RWPE2 (cell line): ENCODE measurements around the gene STAU1.
"Not testable (repeated sequence)": the region's sequence is repeated elsewhere in the genome, so short reads cannot be mapped to it uniquely, and the experiment has no call there.

Experiments used
- ATAC-seq: fragments of 200-7000 bp; cut with Tn5 transposase; 3 replicates; pipeline ENCODE4 v1.9.1; 2021; ENCODE audit warnings: low read depth
- DNase-seq: peaks from one replicate; pipeline ENCODE4 v3.0.0-alpha.2; 2020; ENCODE audit warnings: low spot score
- H3K27ac ChIP-seq: fragments of 450-650 bp; 2 replicates; pipeline ENCODE4 v1.5.1; 2017; ENCODE audit warnings: mild to moderate bottlenecking; ENCODE audit not compliant: poor library complexity, severe bottlenecking
- H3K27me3 ChIP-seq: fragments of 250-450 bp; sonication (Bioruptor Pico); 2 replicates; pipeline ENCODE4 v1.5.1; 2021; ENCODE audit warnings: mild to moderate bottlenecking, moderate library complexity; ENCODE audit not compliant: insufficient read depth, poor library complexity, severe bottlenecking
- H3K36me3 ChIP-seq: fragments of 250-450 bp; sonication (Bioruptor Pico); 2 replicates; pipeline ENCODE4 v1.5.1; 2020; ENCODE audit warnings: low read depth, mild to moderate bottlenecking, moderate library complexity
- H3K4me1 ChIP-seq: fragments of 250-450 bp; sonication (Bioruptor Pico); 2 replicates; pipeline ENCODE4 v1.5.1; 2021; ENCODE audit warnings: mild to moderate bottlenecking, moderate library complexity; ENCODE audit not compliant: insufficient read depth, poor library complexity, severe bottlenecking
- H3K4me3 ChIP-seq: fragments of 250-450 bp; sonication (Bioruptor Pico); 2 replicates; pipeline ENCODE4 v1.5.1; 2021; ENCODE audit warnings: mild to moderate bottlenecking, moderate library complexity; ENCODE audit not compliant: severe bottlenecking
- H3K9me3 ChIP-seq: fragments of 250-450 bp; sonication (Bioruptor Pico); 2 replicates; pipeline ENCODE4 v1.5.1; 2021; ENCODE audit warnings: mild to moderate bottlenecking, moderate library complexity; ENCODE audit not compliant: severe bottlenecking
- TF ChIP-seq, protein P1 (sequence below): fragments of 450-650 bp; IDR thresholded peaks from one replicate; pipeline ENCODE4 v1.5.1; 2017; ENCODE audit warnings: mild to moderate bottlenecking, moderate library complexity; ENCODE audit not compliant: poor library complexity, severe bottlenecking

The STAU1 gene

DNA sequence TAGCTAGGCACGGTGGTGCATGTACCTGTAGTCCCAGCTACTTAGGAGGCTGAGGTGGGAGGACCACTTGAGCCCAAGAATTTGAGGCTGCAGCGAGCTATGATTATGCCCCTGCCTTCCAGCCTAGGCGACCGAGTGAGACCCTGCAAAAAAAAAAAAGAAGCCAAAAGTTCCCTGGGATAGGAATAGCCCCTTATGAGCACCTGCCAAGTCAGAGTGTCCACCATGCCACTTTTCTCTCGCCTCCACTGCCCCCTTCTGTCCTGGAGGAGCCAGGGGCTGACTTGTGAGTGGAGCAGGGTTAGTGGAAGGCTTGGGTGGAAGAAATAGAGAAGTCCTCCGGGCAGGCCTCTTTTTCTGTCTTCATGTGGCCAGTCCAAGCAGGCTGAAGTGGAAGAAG, 18.9 kb upstream of the STAU1 start:
- ATAC-seq (peak; percentile 36; the same call in 2 of the 3 replicates), DNase-seq (no peak)
- no peaks in the 10 kb centered on the region for H3K4me1 ChIP-seq
- H3K9me3 ChIP-seq: peaks cover 11% of the 10 kb centered on the region
- H3K36me3 ChIP-seq: no peaks in the 10 kb centered on the region
- TF ChIP-seq, protein P1, sequence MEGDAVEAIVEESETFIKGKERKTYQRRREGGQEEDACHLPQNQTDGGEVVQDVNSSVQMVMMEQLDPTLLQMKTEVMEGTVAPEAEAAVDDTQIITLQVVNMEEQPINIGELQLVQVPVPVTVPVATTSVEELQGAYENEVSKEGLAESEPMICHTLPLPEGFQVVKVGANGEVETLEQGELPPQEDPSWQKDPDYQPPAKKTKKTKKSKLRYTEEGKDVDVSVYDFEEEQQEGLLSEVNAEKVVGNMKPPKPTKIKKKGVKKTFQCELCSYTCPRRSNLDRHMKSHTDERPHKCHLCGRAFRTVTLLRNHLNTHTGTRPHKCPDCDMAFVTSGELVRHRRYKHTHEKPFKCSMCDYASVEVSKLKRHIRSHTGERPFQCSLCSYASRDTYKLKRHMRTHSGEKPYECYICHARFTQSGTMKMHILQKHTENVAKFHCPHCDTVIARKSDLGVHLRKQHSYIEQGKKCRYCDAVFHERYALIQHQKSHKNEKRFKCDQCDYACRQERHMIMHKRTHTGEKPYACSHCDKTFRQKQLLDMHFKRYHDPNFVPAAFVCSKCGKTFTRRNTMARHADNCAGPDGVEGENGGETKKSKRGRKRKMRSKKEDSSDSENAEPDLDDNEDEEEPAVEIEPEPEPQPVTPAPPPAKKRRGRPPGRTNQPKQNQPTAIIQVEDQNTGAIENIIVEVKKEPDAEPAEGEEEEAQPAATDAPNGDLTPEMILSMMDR: no peak
- no peaks in the 10 kb centered on the region for H3K27me3 ChIP-seq
- no peak overlapping the region for H3K27ac ChIP-seq
- no peak overlapping the region for H3K4me3 ChIP-seq

DNA sequence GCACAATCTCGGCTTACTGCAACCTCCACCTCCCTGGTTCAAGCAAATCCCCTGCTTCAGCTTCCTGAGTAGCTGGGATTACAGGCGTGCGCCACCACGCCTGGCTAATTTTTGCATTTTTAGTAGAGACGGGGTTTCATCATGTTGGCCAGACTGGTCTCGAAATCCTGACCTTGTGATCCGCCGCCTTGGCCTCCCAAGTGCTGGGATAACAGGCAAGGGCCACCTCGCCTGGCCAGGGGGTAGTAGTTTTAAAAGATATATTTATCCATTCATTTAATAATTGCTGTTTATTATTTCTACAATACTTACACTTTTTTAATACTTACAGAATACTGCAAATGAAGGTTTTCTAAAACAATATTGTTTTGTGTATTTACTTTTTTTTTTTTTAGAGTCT, 15.6 kb upstream of the STAU1 start:
- H3K4me3 ChIP-seq: no peak overlapping the region
- DNase-seq: peak; percentile 62

DNA sequence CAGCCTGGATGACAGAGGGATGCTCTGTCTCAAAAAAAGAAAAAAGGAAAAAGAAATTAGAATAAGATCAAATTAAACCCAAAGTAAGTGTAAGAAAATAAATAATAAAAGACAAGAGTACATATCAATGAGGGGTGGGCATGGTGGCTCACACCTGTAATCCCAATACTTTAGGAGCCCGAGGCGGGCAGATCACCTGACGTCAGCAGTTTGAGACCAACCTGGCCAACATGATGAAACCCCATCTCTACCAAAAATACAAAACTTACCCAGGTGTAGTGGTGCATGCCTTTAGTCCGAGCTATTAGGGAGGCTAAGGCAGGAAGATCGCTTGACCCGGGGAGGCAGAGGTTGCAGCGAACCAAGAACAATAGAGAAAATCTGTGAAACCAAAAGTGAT, 14.9 kb upstream of the STAU1 start:
- Histone ChIP-seq H3K27ac (no peak overlapping the region), H3K9me3 (peaks cover 7% of the 10 kb centered on the region), H3K4me3 (no peak overlapping the region), H3K36me3 (no peaks in the 10 kb centered on the region), H3K4me1 (no peaks in the 10 kb centered on the region), H3K27me3 (no peaks in the 10 kb centered on the region)
- peak; percentile 44 for DNase-seq
- no peak for ATAC-seq
- TF ChIP-seq, protein P1: no peak

More for the DNA sequence above, 15.6 kb upstream of the STAU1 start:
- Histone ChIP-seq H3K4me1 (no peaks in the 10 kb centered on the region), H3K27ac (no peak overlapping the region), H3K36me3 (no peaks in the 10 kb centered on the region), H3K9me3 (peaks cover 7% of the 10 kb centered on the region), H3K27me3 (no peaks in the 10 kb centered on the region)
- TF ChIP-seq, protein P1: no peak
- ATAC-seq: no peak

DNA sequence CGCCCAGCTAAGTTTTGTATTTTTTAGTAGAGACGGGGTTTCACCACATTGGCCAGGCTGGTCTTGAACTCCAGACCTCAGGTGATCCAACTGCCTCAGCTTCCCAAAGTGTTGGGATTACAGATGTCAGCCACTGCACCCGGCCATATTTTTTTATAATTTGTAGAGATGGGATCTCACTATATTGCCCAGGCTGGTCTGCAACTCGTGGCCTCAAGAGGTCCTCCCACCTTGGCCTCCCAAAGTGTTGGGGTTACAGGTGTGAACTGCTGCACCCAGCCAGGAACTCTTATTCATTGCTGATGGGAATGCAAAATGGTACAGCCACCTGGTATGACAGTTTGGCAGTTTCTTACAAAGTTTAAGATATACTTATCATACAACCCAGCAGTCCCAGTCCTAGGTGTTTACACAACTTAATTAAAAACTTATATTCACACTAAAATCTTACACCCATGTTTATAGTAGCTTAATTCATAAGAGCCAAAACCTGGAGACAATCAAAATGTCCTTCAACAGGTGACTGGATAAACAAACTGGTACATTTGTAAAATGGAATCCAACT, 11.7 kb upstream of the STAU1 start:
- H3K9me3 ChIP-seq: peaks cover 7% of the 10 kb centered on the region
- H3K4me1 ChIP-seq: no peaks in the 10 kb centered on the region
- TF ChIP-seq, protein P1: no peak
- H3K36me3 ChIP-seq: no peaks in the 10 kb centered on the region
- H3K27ac ChIP-seq: no peak overlapping the region
- ATAC-seq: no peak
- H3K4me3 ChIP-seq: no peak overlapping the region
- peak; percentile 44 for DNase-seq
- H3K27me3 ChIP-seq: no peaks in the 10 kb centered on the region

DNA sequence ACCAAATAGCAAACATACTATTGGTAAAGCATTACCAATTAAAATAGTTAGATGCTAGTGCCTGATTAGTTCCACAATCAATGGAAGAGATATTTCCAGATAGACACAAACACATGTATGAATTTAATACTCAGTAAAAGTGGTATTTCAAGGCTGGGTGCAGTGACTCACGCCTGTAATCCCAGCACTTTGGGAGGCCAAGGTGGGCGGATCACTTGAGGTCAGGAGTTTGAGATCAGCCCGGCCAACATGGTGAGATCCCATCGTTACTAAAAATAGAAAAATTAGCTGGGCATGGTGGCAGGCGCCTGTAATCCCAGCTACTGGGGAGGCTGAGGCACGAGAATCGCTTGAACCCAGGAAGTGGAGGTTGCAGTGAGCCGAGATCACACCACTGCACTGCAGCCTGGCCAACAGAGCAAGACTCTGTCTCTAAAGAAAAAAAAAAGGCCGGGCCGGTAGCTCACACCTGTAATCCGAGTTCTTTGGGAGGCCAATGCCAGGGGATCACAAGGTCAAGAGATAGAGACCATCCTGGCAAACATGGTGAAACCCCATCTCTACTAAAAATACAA, 4.9 kb upstream of the STAU1 start:
- H3K4me3 ChIP-seq, H3K4me1 ChIP-seq, H3K27me3 ChIP-seq, ATAC-seq, H3K36me3 ChIP-seq, DNase-seq, H3K27ac ChIP-seq, H3K9me3 ChIP-seq: not testable (repeated sequence)
